ENCODE results near the gene ABCC1.
"Not testable (repeated sequence)": the region's sequence is repeated elsewhere in the genome, so short reads cannot be mapped to it uniquely, and the experiment has no call there.

ABCC1 gene

GRCh38 chr16:15967655-15968315, 18.4 kb downstream of the ABCC1 start:
- no peak for DNase-seq

- peak; percentile 46 for DNase-seq
Observed at GRCh38 chr16:15970202-15970601, 20.8 kb downstream of the ABCC1 start.

- DNase-seq: no peak
Observed at GRCh38 chr16:15970743-15971439, 21.5 kb downstream of the ABCC1 start.

GRCh38 chr16:15971440-15971815, 22.0 kb downstream of the ABCC1 start:
- DNase-seq: no peak

- DNase-seq: no peak
Observed at GRCh38 chr16:15972046-15972868, 22.8 kb downstream of the ABCC1 start.

GRCh38 chr16:15973421-15973820, 24.0 kb downstream of the ABCC1 start:
- peak; percentile 53 for DNase-seq

GRCh38 chr16:15974057-15974456, 24.6 kb downstream of the ABCC1 start:
- no peak for DNase-seq

GRCh38 chr16:15975172-15975571, 25.8 kb downstream of the ABCC1 start:
- no peak for DNase-seq

- no peak for DNase-seq
Observed at GRCh38 chr16:15976225-15976812, 26.9 kb downstream of the ABCC1 start.

GRCh38 chr16:15976929-15977637, 27.7 kb downstream of the ABCC1 start:
- DNase-seq: no peak

GRCh38 chr16:15979801-15980200, 30.4 kb downstream of the ABCC1 start:
- DNase-seq: no peak

- no peak for DNase-seq
Observed at GRCh38 chr16:15980329-15980728, 30.9 kb downstream of the ABCC1 start.

- DNase-seq: no peak
Observed at GRCh38 chr16:15981382-15981781, 32.0 kb downstream of the ABCC1 start.

- not testable (repeated sequence) for DNase-seq
Observed at GRCh38 chr16:15982194-15982915, 32.9 kb downstream of the ABCC1 start.

- no peak for DNase-seq
Observed at GRCh38 chr16:15983898-15984297, 34.5 kb downstream of the ABCC1 start.

GRCh38 chr16:15985144-15985543, 35.7 kb downstream of the ABCC1 start:
- no peak for DNase-seq

GRCh38 chr16:15986261-15986660, 36.8 kb downstream of the ABCC1 start:
- no peak for DNase-seq

GRCh38 chr16:15988268-15989013, 39.0 kb downstream of the ABCC1 start:
- peak; percentile 96 for DNase-seq

- peak; percentile 63 for DNase-seq
Observed at GRCh38 chr16:15990902-15991301, 41.5 kb downstream of the ABCC1 start.

- DNase-seq: no peak
Observed at GRCh38 chr16:15993128-15993527, 43.7 kb downstream of the ABCC1 start.

GRCh38 chr16:15993541-15993940, 44.1 kb downstream of the ABCC1 start:
- DNase-seq: no peak
